ENCODE measurements around the gene ZNF664.

The ZNF664 gene

DNA sequence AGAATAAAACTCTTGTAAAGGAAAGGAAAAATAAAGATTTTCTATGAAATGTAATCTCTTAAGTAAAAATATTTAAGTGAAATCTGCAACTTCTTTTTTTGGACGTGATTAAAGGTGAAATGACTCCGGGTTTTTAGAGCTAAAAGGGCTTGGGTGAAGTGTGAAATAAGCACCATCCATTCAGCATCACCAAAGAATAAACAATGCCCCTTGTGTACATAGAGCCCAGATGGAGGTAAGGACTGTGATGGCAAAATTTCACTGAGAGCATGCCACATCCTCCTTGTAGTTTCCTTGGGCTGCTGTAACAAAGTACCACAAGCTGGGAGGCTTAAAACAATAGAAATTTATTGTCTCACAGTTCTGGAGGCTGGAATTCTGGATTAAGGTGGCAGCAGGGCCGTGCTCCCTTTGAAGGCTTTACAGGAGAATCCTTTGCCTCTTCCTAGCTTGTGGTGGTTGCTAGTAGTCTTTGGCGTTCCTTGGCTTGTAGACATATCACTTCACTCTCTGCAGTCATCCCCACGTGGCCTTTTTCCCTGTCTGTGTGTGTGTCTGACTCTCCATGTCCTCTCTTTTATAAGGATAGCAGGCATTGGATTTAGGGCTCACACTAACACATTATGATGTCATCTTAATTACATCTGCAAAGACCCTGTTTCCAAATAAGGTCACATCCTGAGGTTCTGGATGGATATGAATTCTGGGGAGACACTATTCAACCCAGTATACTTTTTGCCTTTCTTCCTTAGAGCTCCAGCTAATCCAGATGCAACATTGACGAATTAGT lies 24.2 kb downstream of the ZNF664 start:
- H3K4me3 ChIP-seq (ENCODE audit: low read depth, low read length): no peak overlapping the region
- DNase-seq (ENCODE audit: low read depth): no peak
- TF ChIP-seq, protein P1, sequence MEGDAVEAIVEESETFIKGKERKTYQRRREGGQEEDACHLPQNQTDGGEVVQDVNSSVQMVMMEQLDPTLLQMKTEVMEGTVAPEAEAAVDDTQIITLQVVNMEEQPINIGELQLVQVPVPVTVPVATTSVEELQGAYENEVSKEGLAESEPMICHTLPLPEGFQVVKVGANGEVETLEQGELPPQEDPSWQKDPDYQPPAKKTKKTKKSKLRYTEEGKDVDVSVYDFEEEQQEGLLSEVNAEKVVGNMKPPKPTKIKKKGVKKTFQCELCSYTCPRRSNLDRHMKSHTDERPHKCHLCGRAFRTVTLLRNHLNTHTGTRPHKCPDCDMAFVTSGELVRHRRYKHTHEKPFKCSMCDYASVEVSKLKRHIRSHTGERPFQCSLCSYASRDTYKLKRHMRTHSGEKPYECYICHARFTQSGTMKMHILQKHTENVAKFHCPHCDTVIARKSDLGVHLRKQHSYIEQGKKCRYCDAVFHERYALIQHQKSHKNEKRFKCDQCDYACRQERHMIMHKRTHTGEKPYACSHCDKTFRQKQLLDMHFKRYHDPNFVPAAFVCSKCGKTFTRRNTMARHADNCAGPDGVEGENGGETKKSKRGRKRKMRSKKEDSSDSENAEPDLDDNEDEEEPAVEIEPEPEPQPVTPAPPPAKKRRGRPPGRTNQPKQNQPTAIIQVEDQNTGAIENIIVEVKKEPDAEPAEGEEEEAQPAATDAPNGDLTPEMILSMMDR (IDR thresholded peaks at IDR 0.05; ENCODE audit: control insufficient read depth, extremely low read depth, insufficient read depth): no peak

DNA sequence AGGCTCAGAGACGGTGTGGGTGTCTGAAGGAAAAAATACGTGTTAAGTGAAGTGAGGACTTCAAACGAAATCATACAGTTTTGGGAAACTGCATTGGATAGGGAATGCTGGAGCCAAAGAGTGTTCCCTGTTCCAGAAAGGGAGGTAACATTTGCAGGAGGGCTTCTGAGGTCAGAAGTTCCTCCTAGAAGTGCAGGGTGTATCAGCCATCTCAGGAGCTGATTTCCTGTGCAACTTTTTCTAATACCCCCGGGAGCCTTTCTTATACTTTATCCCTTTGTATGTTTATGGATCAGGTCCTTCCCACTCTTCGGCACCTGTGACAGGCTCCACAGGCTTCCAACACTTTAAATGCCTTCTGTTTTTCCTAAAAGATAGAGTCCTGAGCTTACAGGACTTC lies 24.9 kb downstream of the ZNF664 start:
- TF ChIP-seq, protein P1 (IDR thresholded peaks at IDR 0.05; ENCODE audit: control insufficient read depth, extremely low read depth, insufficient read depth): no peak
- no peak overlapping the region for H3K4me3 ChIP-seq (ENCODE audit: low read depth, low read length)
- DNase-seq (ENCODE audit: low read depth): no peak

DNA sequence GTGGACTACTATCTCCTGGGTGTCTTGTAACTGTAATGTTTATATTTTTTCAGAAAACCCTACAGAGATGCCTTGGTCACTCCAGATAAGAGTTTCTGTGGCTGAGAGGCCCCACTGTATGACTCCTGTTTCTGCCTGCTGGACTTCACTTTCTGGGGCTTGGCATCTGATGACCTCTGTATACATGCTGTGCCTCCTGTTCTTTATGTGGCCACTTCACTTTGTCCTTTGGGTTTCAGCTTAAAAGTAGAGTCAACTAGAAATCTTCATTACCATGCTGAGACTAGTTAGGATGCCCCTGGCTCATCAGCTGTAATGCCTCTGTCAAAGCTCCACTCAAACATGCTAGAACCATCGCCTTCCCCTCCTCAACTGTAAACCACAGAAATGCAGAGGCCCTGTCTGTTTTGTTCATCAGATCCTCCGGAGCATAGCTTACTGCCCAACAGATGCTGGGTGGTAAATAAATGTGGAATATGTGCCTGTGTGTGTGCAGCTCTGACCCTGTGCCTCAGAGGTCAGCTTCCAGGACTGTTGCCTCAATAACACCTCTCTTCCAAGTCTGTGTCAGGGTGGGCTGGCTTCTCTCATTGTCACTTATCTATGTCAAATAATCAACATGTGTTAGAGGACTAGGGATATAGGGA lies 25.5 kb downstream of the ZNF664 start:
- no peak for DNase-seq (ENCODE audit: low read depth)
- TF ChIP-seq, protein P1 (IDR thresholded peaks at IDR 0.05; ENCODE audit: control insufficient read depth, extremely low read depth, insufficient read depth): no peak
- H3K4me3 ChIP-seq (ENCODE audit: low read depth, low read length): no peak overlapping the region

DNA sequence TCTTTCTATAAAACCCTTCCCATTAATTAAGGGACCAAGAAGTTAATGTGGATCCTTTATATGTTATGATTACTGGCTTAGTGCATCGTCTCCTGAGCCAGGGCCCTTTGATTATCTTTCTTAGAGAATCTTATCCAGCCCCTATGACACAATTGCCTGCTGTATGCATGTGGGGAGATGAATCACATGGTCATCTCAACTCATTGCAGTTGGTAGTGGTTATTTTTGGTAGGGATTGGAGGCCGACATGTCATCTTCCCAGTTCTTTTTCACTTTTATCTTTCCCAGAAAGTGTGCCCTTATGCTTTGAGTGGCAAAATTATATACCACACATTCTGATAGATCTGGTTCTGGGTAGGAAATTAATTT lies 26.0 kb downstream of the ZNF664 start:
- no peak overlapping the region for H3K4me3 ChIP-seq (ENCODE audit: low read depth, low read length)
- TF ChIP-seq, protein P1 (IDR thresholded peaks at IDR 0.05; ENCODE audit: control insufficient read depth, extremely low read depth, insufficient read depth): no peak
- no peak for DNase-seq (ENCODE audit: low read depth)

DNA sequence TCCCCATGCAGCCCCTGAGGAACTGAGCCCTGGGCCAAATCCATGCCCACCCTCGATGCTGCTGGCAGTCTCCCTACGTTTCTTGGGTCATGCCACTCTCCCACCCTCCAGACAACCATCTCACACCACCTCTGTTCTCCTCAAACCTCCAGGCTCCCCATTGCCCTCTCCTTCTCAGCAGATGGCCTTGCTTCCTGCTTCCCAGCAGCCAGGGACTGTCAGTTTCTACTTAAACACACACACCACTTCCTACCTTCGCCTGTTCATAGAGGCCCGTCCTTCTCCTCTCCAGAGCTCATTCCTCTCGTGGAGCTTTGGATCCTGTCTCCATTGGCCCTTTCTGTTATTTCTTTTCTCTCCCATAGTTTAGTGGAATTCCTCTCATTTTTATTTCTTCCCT lies 27.1 kb downstream of the ZNF664 start:
- H3K4me3 ChIP-seq (ENCODE audit: low read depth, low read length): no peak overlapping the region
- DNase-seq (ENCODE audit: low read depth): no peak
- TF ChIP-seq, protein P1 (IDR thresholded peaks at IDR 0.05; ENCODE audit: control insufficient read depth, extremely low read depth, insufficient read depth): no peak

DNA sequence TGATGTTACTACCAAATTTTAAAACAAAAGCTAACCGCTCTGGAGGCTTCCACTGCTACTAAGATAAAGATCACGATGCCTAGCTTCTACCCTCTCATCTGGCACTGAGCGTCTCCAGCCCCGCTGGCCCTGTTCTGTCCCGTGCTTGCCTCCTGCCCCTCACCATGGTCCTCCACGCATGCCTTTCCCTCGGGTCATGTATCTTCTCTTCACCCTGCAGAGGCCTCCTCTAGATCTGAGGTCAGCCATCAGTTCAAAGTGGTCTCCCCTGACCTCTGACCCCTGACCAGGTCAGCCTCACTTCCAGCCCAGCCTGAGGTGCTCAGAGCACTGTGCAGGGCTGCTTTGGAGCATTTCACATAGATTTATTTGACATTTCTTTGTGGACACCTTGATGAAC lies 28.3 kb downstream of the ZNF664 start:
- H3K4me3 ChIP-seq (ENCODE audit: low read depth, low read length): no peak overlapping the region
- TF ChIP-seq, protein P1 (IDR thresholded peaks at IDR 0.05; ENCODE audit: control insufficient read depth, extremely low read depth, insufficient read depth): no peak
- DNase-seq (ENCODE audit: low read depth): no peak

All from LNCaP clone FGC (cell line).